HG02763 (cell line): ENCODE measurements around the gene PPP1R1A.

Experiments used
- ATAC-seq: cut with Tn5 transposase; IDR thresholded peaks from one replicate; pipeline ENCODE4 v1.9.1; 2021; ENCODE audit warnings: mild to moderate bottlenecking, moderate library complexity; ENCODE audit not compliant: unreplicated experiment

The PPP1R1A gene

GRCh38 chr12:54603872-54604271 lies 15.4 kb upstream of the PPP1R1A start:
- no peak for ATAC-seq

GRCh38 chr12:54603173-54603814 lies 14.8 kb upstream of the PPP1R1A start:
- ATAC-seq = peak; percentile 83

- no peak for ATAC-seq
Observed at GRCh38 chr12:54602661-54603060, 14.2 kb upstream of the PPP1R1A start.

- no peak for ATAC-seq
Observed at GRCh38 chr12:54601841-54602240, 13.4 kb upstream of the PPP1R1A start.

- ATAC-seq = no peak
Observed at GRCh38 chr12:54598970-54599369, 10.5 kb upstream of the PPP1R1A start.

GRCh38 chr12:54596526-54596946 lies 8.1 kb upstream of the PPP1R1A start:
- no peak for ATAC-seq

GRCh38 chr12:54595471-54595870 lies 7.0 kb upstream of the PPP1R1A start:
- ATAC-seq = no peak

GRCh38 chr12:54593725-54594124 lies 5.3 kb upstream of the PPP1R1A start:
- no peak for ATAC-seq

- no peak for ATAC-seq
Observed at GRCh38 chr12:54593135-54593534, 4.7 kb upstream of the PPP1R1A start.

GRCh38 chr12:54592316-54592715 lies 3.9 kb upstream of the PPP1R1A start:
- no peak for ATAC-seq

GRCh38 chr12:54590978-54591591 lies 2.6 kb upstream of the PPP1R1A start:
- no peak for ATAC-seq

- no peak for ATAC-seq
Observed at GRCh38 chr12:54589964-54590363, 1.5 kb upstream of the PPP1R1A start.

- ATAC-seq = no peak
Observed at GRCh38 chr12:54588890-54589267, 420 bp upstream of the PPP1R1A start.

GRCh38 chr12:54587315-54587873 lies 1.1 kb downstream of the PPP1R1A start:
- no peak for ATAC-seq

- no peak for ATAC-seq
Observed at GRCh38 chr12:54586620-54587019, 1.8 kb downstream of the PPP1R1A start.

GRCh38 chr12:54585243-54585642 lies 3.2 kb downstream of the PPP1R1A start:
- no peak for ATAC-seq

GRCh38 chr12:54584128-54584527 lies 4.3 kb downstream of the PPP1R1A start:
- ATAC-seq = no peak

- no peak for ATAC-seq
Observed at GRCh38 chr12:54583726-54584125, 4.7 kb downstream of the PPP1R1A start.

- ATAC-seq = no peak
Observed at GRCh38 chr12:54581412-54581811, 7.0 kb downstream of the PPP1R1A start.

- ATAC-seq = peak; percentile 91
Observed at GRCh38 chr12:54579696-54580333, 8.6 kb downstream of the PPP1R1A start.

GRCh38 chr12:54579258-54579657 lies 9.2 kb downstream of the PPP1R1A start:
- no peak for ATAC-seq

GRCh38 chr12:54578778-54579177 lies 9.7 kb downstream of the PPP1R1A start:
- ATAC-seq = no peak
